HFFc6 (cell line): ENCODE results near the gene KYAT1. TPM values are rescaled to one million over a fixed set of nuclear protein-coding genes. Genes with fewer than 3 reads are reported as not detected.

Experiments
- DNase-seq: peaks from one replicate; pipeline ENCODE4 v3.0.0-alpha.2; 2018
- H3K27ac Mint-ChIP-seq: 2 replicates; pipeline ENCODE4 v1.8.0; 2020; ENCODE audit warnings: mild to moderate bottlenecking, mixed read lengths
- H3K27me3 Mint-ChIP-seq: 2 replicates; pipeline ENCODE4 v1.8.0; 2021; ENCODE audit warnings: mild to moderate bottlenecking, moderate library complexity, mixed read lengths; ENCODE audit not compliant: insufficient read depth
- H3K36me3 Mint-ChIP-seq: 2 replicates; pipeline ENCODE4 v1.8.0; 2021; ENCODE audit warnings: low read depth, mixed read lengths
- H3K4me1 Mint-ChIP-seq: 2 replicates; pipeline ENCODE4 v1.8.0; 2020; ENCODE audit warnings: low read depth, mixed read lengths
- H3K4me3 Mint-ChIP-seq: 2 replicates; pipeline ENCODE4 v1.8.0; 2020; ENCODE audit warnings: mild to moderate bottlenecking, moderate library complexity, mixed read lengths
- H3K9me3 Mint-ChIP-seq: 2 replicates; pipeline ENCODE4 v1.8.0; 2020; ENCODE audit warnings: mild to moderate bottlenecking, mixed read lengths
- CTCF ChIP-seq: fragments of 200-600 bp; sonication (generic); IDR thresholded peaks from 2 replicates; pipeline ENCODE4 v1.5.0; 2021; ENCODE audit warnings: antibody characterized with exemption, mild to moderate bottlenecking
- total RNA-seq, 6 experiments: library from RNA; stranded (reverse); fragmentation: NEBNext Ultra II Directional; extraction: Animal tissue kit (Norgen Biotek cat#: 25700); gene quantifications; 2 replicates in 1 of 6; 3 replicates in 5 of 6; pipeline ENCODE4 v1.2.3, GENCODE V29; 2021

The KYAT1 gene
- total RNA-seq, 6 experiments from 2014 or later: 6.7 to 9.0 (median 8.3) TPM

- DNase-seq: no peak
- H3K36me3 Mint-ChIP-seq: peaks cover 5% of the 10 kb centered on the region; the same call in 1 of the 2 replicates
- no peak overlapping the region for H3K27ac Mint-ChIP-seq
- no peaks in the 10 kb centered on the region for H3K9me3 Mint-ChIP-seq
- no peak for TF ChIP-seq CTCF
- H3K4me3 Mint-ChIP-seq: no peak overlapping the region
- peaks cover 9% of the 10 kb centered on the region for H3K4me1 Mint-ChIP-seq
- H3K27me3 Mint-ChIP-seq: peaks cover 2% of the 10 kb centered on the region
Observed at GRCh38 chr9:128820665-128821583, 60.8 kb downstream of the KYAT1 start.

GRCh38 chr9:128819716-128820664 is 61.8 kb downstream of the KYAT1 start:
- no peak overlapping the region for H3K27ac Mint-ChIP-seq
- no peak for DNase-seq
- peak overlapping the region; percentile 86 for H3K4me3 Mint-ChIP-seq
- no peak for TF ChIP-seq CTCF
- no peaks in the 10 kb centered on the region for H3K9me3 Mint-ChIP-seq
- peaks cover 5% of the 10 kb centered on the region; the same call in 1 of the 2 replicates for H3K36me3 Mint-ChIP-seq
- peaks cover 2% of the 10 kb centered on the region for H3K27me3 Mint-ChIP-seq
- H3K4me1 Mint-ChIP-seq: peaks cover 9% of the 10 kb centered on the region

- Mint-ChIP-seq H3K27ac (peak overlapping the region; percentile 49; the same call in 1 of the 2 replicates), H3K4me3 (peak overlapping the region; percentile 86), H3K27me3 (peaks cover 2% of the 10 kb centered on the region), H3K4me1 (peaks cover 9% of the 10 kb centered on the region), H3K9me3 (no peaks in the 10 kb centered on the region), H3K36me3 (peaks cover 5% of the 10 kb centered on the region; the same call in 1 of the 2 replicates)
- DNase-seq: no peak
- TF ChIP-seq CTCF: no peak
Observed at GRCh38 chr9:128818839-128819715, 62.7 kb downstream of the KYAT1 start.

GRCh38 chr9:128818099-128818838 is 63.5 kb downstream of the KYAT1 start, which contains the start of gene ENDOG:
Gene ENDOG, plus strand, starts transcription at chr9:128818500. Its CDS starts 185 bp downstream, at chr9:128818685.
- H3K27me3 Mint-ChIP-seq: peaks cover 2% of the 10 kb centered on the region
- peaks cover 5% of the 10 kb centered on the region; the same call in 1 of the 2 replicates for H3K36me3 Mint-ChIP-seq
- H3K4me3 Mint-ChIP-seq: peak within 1 kb of the TSS; percentile 86

More at GRCh38 chr9:128818099-128818838, 63.5 kb downstream of the KYAT1 start, which contains the start of gene ENDOG:
- DNase-seq: peak; percentile 93
- H3K4me1 Mint-ChIP-seq: peaks cover 9% of the 10 kb centered on the region
- H3K9me3 Mint-ChIP-seq: no peaks in the 10 kb centered on the region
- H3K27ac Mint-ChIP-seq: peak within 1 kb of the TSS; percentile 76
- TF ChIP-seq CTCF: peak; percentile 95
